GM12872 (cell line): Measurements from ENCODE around the gene SEMA3G.

Source experiments
- TF ChIP-seq, protein P1 (sequence below): IDR thresholded peaks from 3 replicates; pipeline ENCODE4 v1.5.1; 2011; ENCODE audit warnings: low read depth, mild to moderate bottlenecking, low read length, moderate library complexity; ENCODE audit not compliant: insufficient read depth

The SEMA3G gene

GRCh38 chr3:52442409-52443267, 2.3 kb downstream of the SEMA3G start:
- TF ChIP-seq, protein P1, sequence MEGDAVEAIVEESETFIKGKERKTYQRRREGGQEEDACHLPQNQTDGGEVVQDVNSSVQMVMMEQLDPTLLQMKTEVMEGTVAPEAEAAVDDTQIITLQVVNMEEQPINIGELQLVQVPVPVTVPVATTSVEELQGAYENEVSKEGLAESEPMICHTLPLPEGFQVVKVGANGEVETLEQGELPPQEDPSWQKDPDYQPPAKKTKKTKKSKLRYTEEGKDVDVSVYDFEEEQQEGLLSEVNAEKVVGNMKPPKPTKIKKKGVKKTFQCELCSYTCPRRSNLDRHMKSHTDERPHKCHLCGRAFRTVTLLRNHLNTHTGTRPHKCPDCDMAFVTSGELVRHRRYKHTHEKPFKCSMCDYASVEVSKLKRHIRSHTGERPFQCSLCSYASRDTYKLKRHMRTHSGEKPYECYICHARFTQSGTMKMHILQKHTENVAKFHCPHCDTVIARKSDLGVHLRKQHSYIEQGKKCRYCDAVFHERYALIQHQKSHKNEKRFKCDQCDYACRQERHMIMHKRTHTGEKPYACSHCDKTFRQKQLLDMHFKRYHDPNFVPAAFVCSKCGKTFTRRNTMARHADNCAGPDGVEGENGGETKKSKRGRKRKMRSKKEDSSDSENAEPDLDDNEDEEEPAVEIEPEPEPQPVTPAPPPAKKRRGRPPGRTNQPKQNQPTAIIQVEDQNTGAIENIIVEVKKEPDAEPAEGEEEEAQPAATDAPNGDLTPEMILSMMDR, result no peak

GRCh38 chr3:52441772-52442332, 3.1 kb downstream of the SEMA3G start:
- TF ChIP-seq, protein P1, result no peak

GRCh38 chr3:52441091-52441771, 3.7 kb downstream of the SEMA3G start:
- TF ChIP-seq, protein P1, result no peak

- TF ChIP-seq, protein P1, result no peak
Measured at GRCh38 chr3:52440671-52441070, 4.2 kb downstream of the SEMA3G start.

- TF ChIP-seq, protein P1, result no peak
Measured at GRCh38 chr3:52440249-52440551, 4.7 kb downstream of the SEMA3G start.

- TF ChIP-seq, protein P1, result no peak
Measured at GRCh38 chr3:52439426-52440248, 5.3 kb downstream of the SEMA3G start.
